NCI-H524 (cell line): ENCODE data around the gene NRG2.

ENCODE experiments used
- DNase-seq, 2 experiments: peaks; one replicate each; lab custom pipeline; 2025; lab: John Stamatoyannopoulos, UW

Gene NRG2

GRCh38 chr5:139946440-139946839 is 96.7 kb downstream of the NRG2 start:
- DNase-seq = no peak

GRCh38 chr5:139946006-139946405 is 97.1 kb downstream of the NRG2 start:
- no peak for DNase-seq

DNA sequence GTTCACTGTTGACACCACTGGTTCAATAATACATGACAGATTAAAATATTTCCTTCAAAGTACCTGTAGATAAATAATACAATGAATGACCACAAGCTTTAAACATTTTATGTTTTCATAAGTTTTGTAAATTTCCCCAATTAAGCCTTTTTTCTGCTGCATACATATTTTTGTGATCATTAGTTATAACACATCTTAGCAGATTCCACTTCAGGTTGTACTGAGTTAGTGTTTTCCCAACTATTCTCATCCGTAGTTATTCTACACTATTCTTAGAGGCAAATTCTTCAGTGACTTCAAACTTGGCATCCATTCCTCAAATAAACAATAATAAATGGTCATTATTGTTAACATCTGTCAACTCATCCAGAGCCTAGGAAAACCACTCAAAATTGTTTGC is 100.9 kb downstream of the NRG2 start:
- no peak for DNase-seq

- no peak for DNase-seq
Observed at GRCh38 chr5:139930406-139930805, 112.7 kb downstream of the NRG2 start.

DNA sequence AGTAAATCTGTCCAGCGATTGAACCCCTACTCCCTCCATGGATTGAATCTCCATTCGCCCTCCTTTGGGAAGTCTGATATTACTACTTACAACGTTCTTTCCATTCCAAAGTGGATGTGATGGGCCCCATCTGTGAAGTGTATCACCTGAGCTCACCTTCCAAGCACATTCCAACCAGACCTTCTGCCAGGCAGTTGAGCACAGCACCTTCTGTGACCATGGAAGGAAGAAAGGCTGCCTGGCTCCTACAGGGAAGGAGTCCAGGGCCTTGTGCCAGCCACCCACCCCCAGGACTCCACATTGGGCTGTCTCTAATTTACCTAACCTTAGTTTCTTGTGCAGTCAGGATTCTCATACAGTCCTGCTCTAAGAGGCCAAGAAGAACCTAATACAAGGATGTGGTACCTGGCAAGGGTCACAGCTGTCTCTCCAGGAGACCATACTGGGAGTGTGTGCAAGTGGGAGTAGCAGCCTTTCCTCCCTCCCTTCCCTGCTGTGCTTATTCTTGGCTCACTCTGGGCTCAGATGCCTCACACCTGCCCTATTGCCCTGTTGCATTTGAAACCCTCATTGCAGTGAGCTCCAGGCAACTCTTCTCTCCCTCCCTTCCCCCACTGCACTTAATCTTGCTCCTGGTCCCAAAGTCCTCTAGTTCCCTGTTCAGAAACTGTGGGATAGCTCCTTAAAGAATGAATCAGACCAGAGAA is 116.1 kb downstream of the NRG2 start:
- no peak for DNase-seq

GRCh38 chr5:139925650-139926640 is 117.2 kb downstream of the NRG2 start:
- no peak for DNase-seq

DNA sequence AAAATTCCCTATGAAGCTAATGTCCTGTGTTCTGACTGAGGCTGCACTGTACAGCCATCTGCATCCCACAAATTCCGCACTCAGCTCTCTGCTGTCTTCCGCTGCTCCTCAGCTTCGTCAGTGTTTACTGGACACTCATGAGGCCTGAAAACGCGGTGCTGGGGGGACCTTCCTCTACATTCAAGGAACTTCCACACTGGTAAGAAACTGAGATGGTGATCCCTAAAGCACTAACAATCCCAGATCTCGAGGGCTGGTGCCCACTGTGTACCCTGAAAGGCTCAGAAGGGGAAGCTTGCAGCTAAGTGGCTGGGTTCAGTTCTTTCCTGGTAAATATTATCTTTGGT is 117.9 kb downstream of the NRG2 start:
- DNase-seq = no peak

GRCh38 chr5:139924294-139925215 is 118.5 kb downstream of the NRG2 start:
- DNase-seq = no peak

DNA sequence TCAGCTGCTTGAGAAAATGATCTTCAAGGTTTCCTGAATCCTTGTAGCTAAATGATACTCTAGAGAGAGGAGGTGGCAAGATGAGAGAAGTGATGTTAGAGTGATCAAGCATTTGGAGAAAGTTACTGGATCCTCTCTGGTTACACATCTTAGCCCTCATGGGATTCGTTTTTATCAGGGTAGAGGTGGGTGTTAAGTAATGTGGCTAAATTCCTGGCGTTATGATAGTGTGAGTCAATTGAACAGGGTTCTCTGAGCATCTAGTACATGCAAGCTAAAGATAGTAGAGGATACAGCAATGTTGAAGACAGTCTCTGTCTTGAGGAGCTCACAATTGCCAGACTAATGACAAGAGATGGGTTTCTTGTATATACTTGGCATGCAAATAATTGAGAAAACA is 123.8 kb downstream of the NRG2 start:
- no peak for DNase-seq

GRCh38 chr5:139915834-139916233 is 127.3 kb downstream of the NRG2 start:
- DNase-seq = no peak

- DNase-seq = no peak
Observed at GRCh38 chr5:139915266-139915665, 127.8 kb downstream of the NRG2 start.

DNA sequence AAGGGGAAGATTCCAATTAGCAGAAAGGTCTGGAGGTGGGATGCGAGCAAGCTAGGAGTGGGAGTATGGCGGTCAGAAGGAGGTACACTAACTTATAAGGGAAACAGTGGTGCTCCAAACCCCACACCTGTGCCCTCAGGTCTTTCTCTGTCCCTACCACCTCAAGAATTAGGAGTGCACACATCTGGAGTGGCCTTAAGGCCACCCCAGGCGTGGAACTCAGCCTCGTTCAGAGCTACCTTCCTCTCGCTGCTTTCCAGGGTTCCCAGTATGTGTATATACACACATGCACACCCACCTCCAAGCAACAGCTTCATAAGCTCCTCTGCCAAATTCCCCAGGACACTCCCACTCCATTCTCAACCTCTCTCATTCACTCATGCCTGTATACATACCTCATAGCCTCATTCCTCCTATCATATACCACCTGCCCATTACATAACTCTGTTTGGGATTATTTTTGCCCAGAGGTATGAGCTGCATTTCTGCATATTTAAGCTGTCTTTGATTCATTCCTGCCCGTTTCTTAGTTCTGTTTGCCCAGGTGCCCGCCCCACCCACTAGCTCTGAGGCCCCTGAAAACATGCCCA is 128.8 kb downstream of the NRG2 start:
- no peak for DNase-seq

GRCh38 chr5:139912804-139913203 is 130.3 kb downstream of the NRG2 start:
- DNase-seq = no peak

- no peak for DNase-seq
Observed at GRCh38 chr5:139912158-139912557, 130.9 kb downstream of the NRG2 start.

- no peak for DNase-seq
Observed at GRCh38 chr5:139911425-139912120, 131.5 kb downstream of the NRG2 start.

- no peak for DNase-seq
Observed at GRCh38 chr5:139910901-139911300, 132.2 kb downstream of the NRG2 start.

DNA sequence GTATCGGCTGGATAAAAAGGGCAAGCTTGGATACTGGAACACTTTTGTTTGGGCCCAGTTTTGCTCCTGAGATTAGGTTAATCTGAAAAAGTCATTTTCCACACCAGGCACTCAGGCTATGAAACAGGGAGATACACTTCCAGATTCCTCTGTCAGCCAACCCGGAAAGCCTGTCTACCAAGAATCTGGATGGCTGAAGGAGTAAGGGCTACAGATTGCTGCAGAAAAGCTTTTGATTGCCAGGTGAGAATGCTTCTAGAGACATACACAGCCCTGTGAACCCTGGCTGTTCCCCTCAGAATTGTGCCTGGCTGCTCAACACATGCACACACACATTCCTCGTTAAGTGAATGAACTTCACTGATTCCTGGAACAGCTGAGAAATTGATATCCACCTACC is 133.1 kb downstream of the NRG2 start:
- DNase-seq = no peak

DNA sequence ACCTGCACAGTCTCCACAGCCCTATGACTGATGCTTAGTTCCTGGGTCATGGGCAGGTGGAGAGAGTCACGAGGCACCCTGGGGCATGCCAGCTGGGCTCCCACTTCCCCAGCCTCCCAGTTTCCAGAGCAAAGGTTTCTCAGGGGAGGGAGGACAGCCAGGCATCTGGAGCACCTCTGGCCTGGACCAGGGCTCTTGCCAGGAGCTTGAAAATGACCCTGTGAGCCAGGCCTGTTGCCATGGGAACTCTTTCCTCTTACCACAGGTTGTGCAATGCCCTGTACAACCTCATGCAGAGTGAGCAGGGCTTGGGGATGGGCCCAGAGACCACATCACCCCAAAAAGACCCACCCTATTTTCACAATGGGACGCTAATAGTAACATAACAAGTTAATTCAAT is 134.3 kb downstream of the NRG2 start:
- no peak for DNase-seq

DNA sequence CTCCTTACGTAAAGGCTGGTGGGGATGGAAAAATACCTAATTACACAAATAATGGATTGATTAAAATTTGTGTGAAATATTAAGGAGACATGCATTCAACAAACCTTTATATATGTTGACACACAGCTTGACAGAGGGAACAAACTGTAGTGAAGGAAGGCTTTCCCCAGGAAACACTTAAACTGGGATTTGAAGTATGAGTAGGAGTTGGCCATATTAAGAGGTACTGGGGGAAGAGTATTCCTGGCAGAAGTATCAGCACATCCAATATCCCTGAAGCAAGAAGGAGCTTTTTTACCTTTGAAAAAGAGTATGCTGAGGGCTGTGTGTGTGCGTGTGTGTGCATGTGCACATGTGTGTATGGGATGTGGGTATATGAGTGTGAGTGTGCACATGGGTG is 136.4 kb downstream of the NRG2 start:
- DNase-seq = no peak

- DNase-seq = peak; percentile 41 to 73
Observed at GRCh38 chr5:139904816-139905661, 138.1 kb downstream of the NRG2 start.

DNA sequence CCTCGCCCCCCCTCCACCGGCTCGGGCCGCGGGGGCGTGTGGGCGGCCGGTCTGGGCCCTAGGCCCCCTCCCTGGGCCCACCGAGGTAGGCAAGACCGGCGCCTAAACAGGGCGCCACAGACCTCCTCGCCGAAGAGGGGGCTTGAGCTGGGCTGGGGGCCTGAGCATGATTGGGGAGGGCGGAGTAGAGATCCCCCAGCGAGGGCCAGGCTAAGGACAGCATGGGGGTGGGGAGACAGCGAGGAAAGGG is 138.6 kb downstream of the NRG2 start:
- no peak for DNase-seq
